HG03442 (cell line): Measurements from ENCODE around the gene SSTR1.

Experiments
- ATAC-seq: cut with Tn5 transposase; IDR thresholded peaks from one replicate; pipeline ENCODE4 v1.9.1; 2021; ENCODE audit warnings: mild to moderate bottlenecking, moderate library complexity; ENCODE audit not compliant: unreplicated experiment

The SSTR1 gene

DNA sequence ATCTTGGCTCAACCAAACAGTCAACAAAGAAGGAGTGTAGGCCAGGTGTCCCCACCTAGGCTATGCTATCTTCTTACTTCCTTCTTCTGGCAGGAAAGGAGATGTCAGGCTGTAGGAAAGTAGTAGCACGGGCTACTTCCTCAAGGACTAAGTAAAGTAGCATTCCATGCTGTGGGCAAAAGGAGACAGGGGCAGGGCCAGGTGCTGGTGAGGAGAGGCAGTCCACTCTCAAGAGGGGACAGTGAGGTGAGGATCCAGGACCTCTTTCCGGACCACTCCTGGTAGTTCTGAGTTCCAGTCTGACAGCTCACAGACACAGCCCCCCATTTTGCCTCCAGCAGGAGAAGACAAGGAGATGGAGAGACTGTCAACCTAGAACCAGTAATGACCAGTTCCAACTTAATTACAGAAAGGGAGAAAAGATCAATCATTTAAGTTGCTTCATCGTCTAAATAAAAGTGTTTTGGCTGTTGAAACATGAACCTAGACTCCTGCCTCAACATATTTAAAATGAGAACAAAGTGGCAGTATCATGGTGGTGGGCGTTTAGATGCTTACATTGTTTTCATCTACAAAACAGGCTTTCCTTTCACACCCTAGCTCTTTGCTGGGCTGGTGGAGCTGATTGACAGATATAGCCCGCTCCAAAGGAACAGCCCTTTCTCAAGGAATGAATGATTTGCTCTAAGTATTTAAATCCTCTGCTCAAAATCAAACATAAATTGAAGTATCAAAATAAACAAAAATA is 5.1 kb upstream of the SSTR1 start:
- ATAC-seq: no peak

DNA sequence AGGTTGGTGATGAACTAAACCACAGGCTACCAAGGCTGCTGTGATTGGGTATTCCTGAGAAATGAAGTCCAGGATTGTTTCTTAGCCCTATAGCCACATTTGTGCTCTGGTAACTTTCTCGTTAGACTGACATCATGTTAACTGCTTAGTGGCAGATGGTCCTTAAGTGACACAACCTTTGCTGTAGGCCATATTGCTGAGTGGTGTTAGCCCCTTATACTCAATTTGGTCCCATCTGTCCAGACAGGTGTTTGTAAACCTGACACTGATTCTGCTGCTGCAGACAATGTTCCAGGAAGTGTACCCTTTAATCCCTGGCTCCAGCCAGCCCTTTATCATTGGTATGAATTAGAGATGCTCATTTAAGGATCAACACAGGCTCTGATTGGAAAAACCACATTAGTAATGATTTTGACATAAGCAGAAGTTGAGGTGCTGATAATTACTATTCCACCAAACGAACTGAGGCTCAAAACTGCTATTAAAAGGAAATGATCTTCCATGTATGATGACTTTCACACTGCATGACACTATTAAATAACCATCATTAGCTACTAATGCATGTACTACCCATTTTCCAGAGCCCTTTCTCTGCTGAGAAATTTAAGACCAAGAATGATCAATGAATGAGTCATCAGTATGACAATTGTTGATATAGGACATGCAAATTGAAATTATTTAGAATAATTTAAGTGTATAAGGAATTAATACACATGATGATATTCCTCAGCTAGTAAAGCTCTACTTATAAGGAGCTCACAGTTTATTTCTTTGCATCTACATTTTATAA is 3.6 kb upstream of the SSTR1 start:
- no peak for ATAC-seq

DNA sequence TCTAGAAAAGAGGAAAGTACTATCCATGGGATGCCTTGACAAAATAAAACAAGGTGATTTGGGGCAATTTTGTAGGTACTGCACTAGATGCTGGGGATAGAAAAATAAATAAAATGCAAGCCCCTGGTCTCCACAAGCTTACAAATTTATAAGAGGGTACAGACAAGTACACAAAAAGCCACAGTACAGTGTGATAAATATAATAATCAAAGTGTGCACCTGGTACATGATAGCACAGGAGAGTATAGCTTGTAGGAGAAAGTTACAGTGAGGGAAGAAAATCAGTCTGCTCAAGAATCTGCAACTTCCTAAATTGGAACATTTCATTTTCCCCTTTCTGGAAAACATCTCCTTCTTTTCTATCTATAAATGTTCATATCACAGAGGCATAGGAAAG is 3.0 kb upstream of the SSTR1 start:
- no peak for ATAC-seq

DNA sequence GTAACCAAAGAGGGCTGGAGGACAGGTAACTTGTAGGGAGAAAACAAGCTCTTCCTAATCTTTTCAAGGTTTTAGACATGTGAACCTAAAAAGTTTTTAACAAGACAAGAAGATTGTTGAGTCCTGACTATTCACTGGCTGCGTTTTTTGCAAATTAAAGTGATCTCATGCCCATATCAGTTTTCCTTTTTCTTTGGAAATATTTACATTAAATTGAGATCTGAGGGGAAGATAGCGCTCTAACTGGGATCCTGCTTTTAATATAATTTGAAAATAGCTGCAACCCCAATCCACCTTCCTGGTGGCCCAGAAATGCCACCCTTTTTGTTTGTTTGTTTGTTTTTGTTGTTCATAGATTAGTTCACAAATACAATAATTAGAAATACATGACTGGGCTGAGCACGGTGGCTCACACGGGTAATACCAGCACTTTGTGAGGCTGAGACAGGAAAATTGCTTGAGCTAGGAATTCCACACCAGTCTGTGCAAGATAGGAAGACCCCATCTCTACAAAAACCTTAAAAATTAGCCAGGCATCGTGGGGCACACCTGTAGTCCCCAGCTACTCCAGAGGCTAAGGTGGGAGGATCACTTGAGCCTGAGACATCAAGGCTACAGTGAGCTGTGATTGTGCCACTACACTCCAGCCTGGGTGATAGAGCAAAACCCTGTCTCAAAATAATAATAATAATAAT is 2.4 kb upstream of the SSTR1 start:
- ATAC-seq: no peak

DNA sequence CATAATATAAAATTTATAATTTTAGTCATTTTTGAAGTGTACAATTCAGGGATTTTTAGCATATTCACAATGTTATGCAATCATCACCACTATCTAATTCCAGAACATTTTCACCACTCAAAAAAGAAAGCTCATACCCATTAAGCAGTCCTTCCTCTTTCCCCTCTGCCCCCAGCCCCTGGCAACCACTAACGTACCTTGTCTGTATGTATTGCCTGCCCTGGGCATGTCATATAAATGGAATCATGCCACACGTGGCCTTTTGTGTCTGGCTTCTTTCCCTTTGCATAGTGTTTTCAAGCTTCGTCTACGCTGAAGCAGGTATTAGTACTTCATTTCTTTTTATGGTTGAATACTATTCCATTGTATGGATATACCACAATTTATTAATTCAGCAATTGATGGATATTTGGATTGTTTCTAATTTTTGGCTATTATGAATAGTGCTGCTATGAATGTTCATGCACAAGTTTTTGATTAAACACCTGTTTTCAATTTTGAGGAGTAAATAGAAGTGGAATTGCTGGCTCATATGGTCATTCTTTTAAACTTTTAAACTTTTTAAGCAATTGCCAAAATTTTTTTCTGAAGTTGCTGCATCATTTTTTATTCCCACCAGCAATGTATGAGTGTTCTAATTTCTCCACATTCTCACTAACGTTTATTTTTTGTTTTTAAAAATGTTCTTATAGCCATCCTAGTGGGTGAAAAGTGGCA is 1.6 kb upstream of the SSTR1 start:
- no peak for ATAC-seq

DNA sequence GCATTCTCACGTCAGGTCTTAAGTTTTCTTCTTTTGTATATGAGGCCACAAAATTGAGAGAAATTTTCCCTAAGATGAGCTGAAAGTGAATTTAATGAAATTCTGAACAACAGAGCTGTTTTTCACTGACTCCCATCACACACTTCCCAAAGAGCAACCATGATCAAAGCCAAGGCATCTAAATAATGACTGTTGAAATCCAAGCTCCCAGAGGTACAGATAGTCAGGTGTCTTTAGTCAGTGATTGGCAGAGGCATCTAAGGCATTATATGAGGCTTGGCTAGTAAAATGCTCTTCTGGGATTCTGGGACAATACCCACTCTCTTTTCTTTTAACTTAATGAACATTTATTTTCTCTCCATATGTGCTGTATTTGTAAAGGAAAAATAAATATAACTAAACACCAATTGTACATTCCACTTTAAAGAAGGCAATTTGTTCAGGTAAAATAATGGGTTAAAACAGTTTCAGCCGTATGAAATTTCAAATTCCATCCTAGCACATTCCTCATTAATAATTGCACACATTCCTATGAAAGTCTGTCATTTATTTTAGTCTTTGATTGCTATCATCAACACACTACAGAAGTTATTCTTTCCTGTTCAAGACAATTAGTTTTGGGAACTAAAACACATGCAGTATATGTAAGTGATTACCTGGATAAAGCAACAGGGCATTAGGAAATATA is 871 bp upstream of the SSTR1 start:
- ATAC-seq: no peak

DNA sequence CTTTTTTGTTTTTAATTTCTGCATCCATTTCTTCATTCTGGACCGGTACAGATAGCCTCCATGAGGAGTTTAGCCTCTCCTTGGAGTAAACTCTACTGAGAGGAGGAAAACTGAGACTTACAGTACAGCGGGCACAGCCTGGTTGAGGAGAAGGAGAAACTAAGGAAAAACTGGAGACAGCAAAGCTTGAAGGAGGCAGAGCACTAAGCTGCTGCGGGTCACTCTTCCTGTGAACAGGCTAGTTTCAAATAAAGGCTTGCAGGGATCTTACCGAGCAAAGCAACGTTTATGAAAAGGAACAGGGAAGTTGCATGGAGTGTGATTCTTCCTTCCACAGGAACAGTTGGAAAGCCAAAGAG is 348 bp upstream of the SSTR1 start:
- ATAC-seq: no peak

DNA sequence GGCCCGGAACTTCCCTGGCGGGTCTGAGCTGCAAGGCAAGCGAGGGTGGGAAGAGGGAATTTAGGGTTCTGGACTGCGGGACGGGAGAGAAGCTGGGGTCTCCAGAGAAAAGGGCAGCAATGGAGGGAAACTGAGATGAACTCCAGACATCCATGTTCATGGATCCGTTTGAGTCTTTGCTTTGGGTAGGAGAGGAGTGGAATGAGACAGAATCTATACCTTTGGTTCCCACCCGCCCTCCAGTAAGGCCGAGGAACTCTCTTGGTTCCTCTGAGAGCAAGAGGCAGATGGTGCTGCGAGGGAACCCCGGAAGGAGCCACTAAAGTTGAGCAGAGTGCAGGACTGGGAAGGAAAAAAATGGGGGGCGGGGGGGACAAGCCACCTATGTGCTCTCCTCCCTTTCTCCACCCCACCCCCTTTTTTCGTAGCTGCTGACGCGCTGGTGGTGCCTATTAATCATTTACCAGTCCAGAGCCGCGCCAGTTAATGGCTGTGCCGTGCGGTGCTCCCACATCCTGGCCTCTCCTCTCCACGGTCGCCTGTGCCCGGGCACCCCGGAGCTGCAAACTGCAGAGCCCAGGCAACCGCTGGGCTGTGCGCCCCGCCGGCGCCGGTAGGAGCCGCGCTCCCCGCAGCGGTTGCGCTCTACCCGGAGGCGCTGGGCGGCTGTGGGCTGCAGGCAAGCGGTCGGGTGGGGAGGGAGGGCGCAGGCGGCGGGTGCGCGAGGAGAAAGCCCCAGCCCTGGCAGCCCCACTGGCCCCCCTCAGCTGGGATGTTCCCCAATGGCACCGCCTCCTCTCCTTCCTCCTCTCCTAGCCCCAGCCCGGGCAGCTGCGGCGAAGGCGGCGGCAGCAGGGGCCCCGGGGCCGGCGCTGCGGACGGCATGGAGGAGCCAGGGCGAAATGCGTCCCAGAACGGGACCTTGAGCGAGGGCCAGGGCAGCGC is 1.2 kb downstream of the SSTR1 start:
- ATAC-seq: no peak

DNA sequence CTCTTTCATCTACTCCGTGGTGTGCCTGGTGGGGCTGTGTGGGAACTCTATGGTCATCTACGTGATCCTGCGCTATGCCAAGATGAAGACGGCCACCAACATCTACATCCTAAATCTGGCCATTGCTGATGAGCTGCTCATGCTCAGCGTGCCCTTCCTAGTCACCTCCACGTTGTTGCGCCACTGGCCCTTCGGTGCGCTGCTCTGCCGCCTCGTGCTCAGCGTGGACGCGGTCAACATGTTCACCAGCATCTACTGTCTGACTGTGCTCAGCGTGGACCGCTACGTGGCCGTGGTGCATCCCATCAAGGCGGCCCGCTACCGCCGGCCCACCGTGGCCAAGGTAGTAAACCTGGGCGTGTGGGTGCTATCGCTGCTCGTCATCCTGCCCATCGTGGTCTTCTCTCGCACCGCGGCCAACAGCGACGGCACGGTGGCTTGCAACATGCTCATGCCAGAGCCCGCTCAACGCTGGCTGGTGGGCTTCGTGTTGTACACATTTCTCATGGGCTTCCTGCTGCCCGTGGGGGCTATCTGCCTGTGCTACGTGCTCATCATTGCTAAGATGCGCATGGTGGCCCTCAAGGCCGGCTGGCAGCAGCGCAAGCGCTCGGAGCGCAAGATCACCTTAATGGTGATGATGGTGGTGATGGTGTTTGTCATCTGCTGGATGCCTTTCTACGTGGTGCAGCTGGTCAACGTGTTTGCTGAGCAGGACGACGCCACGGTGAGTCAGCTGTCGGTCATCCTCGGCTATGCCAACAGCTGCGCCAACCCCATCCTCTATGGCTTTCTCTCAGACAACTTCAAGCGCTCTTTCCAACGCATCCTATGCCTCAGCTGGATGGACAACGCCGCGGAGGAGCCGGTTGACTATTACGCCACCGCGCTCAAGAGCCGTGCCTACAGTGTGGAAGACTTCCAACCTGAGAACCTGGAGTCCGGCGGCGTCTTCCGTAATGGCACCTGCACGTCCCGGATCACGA is 2.2 kb downstream of the SSTR1 start:
- no peak for ATAC-seq

DNA sequence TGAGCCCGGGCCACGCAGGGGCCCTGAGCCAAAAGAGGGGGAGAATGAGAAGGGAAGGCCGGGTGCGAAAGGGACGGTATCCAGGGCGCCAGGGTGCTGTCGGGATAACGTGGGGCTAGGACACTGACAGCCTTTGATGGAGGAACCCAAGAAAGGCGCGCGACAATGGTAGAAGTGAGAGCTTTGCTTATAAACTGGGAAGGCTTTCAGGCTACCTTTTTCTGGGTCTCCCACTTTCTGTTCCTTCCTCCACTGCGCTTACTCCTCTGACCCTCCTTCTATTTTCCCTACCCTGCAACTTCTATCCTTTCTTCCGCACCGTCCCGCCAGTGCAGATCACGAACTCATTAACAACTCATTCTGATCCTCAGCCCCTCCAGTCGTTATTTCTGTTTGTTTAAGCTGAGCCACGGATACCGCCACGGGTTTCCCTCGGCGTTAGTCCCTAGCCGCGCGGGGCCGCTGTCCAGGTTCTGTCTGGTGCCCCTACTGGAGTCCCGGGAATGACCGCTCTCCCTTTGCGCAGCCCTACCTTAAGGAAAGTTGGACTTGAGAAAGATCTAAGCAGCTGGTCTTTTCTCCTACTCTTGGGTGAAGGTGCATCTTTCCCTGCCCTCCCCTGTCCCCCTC is 3.0 kb downstream of the SSTR1 start:
- ATAC-seq: no peak

DNA sequence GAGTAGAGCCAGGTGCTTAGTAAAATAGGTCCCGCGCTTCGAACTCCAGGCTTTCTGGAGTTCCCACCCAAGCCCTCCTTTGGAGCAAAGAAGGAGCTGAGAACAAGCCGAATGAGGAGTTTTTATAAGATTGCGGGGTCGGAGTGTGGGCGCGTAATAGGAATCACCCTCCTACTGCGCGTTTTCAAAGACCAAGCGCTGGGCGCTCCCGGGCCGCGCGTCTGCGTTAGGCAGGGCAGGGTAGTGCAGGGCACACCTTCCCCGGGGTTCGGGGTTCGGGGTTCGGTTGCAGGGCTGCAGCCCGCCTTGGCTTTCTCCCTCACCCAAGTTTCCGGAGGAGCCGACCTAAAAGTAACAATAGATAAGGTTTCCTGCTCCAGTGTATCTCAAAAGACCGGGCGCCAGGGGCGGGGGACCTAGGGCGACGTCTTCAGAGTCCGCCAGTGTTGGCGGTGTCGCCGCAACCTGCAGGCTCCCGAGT is 3.6 kb downstream of the SSTR1 start:
- ATAC-seq: no peak

DNA sequence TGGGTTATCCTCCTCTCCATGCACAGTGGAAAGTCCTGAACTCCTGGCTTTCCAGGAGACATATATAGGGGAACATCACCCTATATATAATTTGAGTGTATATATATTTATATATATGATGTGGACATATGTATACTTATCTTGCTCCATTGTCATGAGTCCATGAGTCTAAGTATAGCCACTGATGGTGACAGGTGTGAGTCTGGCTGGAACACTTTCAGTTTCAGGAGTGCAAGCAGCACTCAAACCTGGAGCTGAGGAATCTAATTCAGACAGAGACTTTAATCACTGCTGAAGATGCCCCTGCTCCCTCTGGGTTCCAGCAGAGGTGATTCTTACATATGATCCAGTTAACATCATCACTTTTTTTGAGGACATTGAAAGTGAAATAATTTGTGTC is 4.4 kb downstream of the SSTR1 start:
- ATAC-seq: no peak

DNA sequence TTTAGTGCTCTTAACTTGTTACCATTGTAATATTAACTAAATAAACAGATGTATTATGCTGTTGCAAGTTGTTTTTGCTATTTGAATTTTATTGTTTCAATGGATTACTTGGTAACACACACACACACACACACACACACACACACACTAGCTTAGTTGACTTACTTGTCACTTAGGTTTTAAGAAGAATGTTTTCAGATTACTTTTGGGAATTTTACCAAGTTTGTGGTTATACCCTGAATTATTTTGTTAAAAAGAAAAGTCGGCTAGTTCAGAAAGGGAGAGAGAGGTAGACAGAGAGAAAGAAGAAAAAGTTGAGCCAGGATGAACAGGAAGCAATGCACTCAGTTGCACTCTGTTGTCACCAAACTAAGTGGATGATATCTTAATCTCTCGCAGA is 5.3 kb downstream of the SSTR1 start:
- no peak for ATAC-seq

DNA sequence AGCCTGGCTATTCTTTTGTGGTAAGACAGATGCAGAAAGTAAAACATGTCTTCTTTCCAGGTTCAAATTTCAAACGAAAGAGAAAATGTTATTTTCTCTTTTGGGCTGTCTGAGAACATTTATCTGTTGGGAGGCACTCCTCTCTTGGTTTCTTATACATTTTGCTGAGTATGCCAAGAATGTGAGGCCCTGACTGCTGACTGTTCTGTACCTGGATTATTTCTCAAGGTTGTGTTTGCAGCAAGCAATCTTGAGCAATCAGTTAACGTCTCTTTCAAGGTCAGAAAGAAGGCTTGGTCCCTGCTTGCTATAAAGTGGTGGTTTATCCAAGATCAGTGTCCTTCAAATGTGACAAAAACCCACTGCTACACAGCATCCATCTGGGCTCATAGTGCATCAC is 9.8 kb downstream of the SSTR1 start:
- no peak for ATAC-seq

DNA sequence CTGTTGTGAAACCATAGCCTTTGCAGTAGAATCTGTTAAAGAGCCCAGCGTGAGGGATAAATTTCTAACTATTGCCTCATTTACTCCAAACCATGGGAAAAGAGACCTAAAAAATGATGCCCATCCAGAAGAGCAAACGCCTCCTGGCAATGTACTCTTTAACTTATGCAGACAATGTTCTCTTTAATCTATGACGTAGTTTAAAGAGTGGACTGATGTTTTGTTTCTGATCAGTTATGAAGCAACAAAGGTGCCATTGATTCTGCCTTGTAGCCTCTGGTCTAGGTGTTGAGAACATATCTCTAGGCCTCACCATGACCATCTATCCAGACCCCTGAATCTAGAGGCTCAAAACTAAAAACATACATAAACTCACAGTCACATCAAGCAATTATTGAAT is 13.4 kb downstream of the SSTR1 start:
- no peak for ATAC-seq

DNA sequence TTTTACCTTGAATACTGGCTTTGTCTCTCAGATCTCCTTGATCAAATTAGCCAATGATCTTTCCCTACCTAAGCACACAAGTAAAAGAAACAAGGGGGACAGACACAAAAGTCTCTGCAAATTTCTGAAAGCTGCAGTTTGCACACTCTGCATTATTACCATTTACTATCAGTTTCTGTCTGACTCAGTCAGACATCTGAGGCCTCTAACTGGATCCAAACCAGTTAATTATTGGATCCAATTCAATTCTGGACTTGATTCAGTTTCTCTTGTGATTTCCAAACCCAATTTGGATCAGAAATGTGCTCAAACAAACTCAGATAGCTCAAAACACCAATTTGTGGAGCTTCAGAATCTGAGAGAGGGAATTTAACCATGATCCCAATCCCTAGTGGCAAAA is 16.6 kb downstream of the SSTR1 start:
- ATAC-seq: no peak

DNA sequence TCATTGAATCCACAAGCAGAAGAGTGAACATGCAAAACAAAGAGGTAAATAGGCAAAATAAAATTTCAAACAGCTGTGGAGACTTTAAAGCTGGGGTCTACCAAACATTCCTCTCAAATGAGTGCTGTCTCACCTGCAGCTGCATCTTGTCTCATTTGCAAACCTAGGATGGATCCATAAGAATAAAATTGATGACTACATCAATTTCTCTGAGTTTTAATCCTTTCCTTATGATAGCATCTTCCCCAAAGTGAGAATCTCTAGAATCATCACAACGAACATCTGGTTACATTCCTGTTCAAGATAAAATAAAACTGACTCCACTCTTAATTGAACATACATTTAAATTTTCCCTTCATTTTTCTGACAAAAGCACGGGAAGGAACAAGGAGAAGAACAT is 18.2 kb downstream of the SSTR1 start:
- no peak for ATAC-seq

DNA sequence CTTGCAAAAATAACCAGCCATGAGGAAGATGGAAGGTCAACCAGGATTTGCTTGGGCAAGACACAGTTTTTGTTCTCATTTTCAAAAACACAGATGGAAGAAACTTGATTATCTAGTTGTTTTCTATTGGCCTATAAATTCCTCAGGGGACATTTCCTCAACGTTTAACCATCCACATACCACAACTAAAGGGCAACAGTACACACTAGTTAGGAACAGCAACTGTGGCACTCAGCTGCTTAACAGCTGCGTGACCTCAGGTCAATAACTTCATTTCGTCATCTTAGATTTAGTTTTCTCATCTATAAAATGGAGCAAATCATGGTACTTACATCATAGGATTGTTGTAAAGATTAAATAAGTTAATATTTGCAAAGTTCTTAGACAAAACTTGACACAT is 18.7 kb downstream of the SSTR1 start:
- no peak for ATAC-seq
